GM12873 (cell line): ENCODE results near the gene ARL6IP1.

Source experiments
- CTCF ChIP-seq: IDR thresholded peaks from 2 replicates; pipeline ENCODE4 v1.5.1; 2012; ENCODE audit warnings: low read depth, mild to moderate bottlenecking, moderate library complexity, low read length, control low read depth; ENCODE audit not compliant: insufficient read depth; ENCODE audit errors: missing control alignments

Gene ARL6IP1

DNA sequence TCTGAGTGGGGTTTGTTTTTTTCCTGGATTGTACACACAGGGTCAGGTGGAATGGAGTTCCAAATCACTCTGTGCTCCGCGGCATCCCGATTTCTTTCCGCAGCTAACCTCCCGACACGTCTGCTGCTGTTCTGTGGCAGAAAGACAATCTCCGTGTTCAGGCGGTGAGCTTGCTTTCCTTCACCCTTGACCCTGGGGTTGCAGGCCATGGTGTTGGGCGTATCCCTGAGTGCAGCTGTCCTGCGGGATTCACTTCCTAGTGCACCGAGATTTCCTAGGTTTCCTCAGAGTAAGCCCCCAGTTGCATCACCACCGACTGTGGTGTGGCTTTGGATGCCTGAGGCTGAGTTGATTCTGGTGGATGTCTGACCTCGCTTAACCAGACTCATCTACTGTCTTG is 7.8 kb upstream of the ARL6IP1 start:
- TF ChIP-seq CTCF, result no peak

DNA sequence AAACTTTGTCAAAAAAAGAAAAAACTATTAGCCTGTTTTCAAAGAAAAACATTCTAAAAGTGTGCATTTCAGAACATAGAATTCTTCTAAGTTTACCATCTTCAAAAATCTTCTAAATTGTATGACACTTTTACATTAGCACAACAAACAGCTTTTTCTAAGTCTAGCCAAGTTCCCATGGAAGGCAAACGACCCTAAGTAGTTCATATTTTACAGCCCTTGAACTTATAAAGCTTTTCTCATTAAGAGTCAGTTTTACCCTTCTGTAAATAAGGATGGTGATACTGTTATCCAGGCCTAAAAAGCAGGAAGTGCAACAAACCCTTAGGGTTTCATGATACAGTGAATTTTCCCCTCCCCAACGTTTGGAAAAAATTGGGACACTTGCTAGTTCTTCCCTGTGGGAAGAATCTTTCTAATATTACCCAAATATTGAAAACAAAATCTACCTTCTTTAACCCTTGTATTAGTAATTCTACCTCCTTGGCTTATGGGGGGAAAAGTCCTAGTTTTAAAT is 4.0 kb upstream of the ARL6IP1 start:
- no peak for TF ChIP-seq CTCF

DNA sequence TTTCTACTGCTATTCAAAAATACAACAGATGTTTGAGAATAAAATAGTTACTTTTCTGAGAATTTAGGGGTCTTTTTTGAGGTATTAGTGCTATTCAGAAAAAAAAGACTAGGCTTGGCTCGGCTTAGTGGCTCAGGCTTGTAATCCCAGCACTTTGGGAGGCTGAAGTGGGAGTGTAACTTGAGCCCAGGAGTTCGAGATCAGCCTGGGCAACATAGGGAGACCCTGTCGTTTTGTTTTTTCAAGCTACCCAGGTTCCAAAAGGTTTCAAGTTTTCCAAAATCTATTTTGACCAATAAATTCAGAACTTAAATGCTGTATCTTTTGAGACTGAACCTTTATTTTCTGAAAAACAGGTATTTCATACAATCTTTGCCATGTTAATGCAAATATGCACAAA is 3.2 kb upstream of the ARL6IP1 start:
- no peak for TF ChIP-seq CTCF

DNA sequence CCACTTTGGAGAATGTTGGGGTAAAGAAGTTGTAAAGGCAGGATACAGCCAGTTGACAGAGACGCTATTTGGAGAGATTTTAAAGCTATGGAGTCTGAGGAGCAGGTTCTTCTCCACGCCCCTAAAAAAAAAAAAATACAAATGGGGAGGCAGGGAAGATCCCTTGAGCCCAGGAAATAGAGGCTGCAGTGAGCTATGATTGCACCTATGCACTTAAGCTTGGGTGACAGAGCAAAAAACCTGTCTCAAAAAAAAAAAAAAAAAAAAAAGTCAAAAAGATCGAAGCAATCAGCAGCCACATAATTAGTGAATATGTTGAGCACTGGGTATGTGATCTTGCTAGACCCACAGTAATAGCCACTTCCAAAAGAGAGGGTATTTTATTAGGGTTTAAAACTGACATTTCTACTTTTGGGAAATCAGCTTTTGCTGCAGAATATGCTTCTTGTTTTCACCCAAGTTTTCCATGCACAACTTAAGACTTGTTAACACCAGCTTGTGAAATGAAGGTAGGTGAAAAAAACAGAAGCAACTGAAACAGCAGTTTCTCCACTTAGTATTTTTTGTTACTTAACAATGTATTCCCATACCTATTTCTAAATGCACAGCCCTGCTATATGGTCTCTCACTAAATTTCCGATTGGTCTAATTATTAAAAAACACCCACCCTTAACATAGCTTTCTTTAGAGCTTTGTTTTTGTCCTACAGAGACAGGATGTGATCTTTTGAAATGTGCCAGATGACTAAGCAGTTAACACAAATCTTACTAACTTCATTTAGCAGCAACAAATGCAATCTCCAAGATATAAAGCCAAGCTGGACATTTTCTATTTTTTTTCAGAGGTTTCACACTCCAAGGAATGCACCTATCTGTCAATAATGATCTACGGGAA is 2.5 kb upstream of the ARL6IP1 start:
- TF ChIP-seq CTCF, result no peak

- no peak for TF ChIP-seq CTCF
Measured at GRCh38 chr16:18802767-18803343, 1.5 kb upstream of the ARL6IP1 start.

- no peak for TF ChIP-seq CTCF
Measured at GRCh38 chr16:18800775-18801144, 589 bp downstream of the ARL6IP1 start.

DNA sequence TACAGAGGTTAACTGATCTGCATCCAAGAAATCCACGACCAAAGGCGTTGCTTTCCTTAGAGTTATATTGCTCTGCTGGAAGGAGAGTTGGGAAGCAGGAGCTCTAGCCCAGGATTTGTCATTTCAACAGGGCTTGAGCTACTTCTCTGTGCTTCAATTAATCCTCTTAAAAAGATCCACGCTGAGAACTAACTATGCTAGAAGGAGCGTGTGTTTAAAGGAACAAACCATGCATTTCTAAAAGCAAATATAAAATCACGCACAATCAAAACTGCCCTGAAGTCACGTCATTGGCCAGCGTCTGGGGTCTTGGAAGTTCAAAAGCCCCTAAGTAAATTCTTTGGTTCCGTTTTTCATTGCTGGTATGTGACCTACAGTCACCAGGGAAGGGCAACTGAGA is 1.1 kb downstream of the ARL6IP1 start:
- TF ChIP-seq CTCF, result no peak
